ENCODE data around the gene XNDC1N. TPM values are rescaled to one million over a fixed set of nuclear protein-coding genes. Genes with fewer than 3 reads are reported as not detected.

Gene XNDC1N
- total RNA-seq, 4 donors from 2014 or later = 4.7 to 10.9 (median 6.1) TPM

DNA sequence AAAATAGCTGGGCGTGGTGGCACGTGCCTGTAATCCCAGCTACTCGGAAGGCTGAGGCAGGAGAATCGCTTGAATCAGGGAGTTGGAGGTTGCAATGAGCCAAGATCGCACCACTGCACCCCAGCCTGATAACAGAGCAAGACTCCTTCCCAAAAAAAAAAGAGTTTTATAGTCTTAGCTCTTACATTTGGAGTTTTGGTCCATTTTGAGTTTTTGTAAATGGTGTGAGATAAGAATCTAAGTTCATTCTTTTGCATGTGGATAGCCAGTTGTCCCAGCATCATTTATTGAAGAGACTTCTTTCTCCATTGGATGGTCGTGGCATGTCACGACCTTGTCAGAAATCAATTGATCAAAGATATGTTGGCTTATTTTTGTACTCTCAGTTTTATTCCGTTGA, 35.1 kb upstream of the XNDC1N start:
- DNase-seq (ENCODE audit: low spot score) = no peak
- ATAC-seq (ENCODE audit: low FRiP score) = no peak
- no peak for TF ChIP-seq CTCF (IDR thresholded peaks at IDR 0.05)

DNA sequence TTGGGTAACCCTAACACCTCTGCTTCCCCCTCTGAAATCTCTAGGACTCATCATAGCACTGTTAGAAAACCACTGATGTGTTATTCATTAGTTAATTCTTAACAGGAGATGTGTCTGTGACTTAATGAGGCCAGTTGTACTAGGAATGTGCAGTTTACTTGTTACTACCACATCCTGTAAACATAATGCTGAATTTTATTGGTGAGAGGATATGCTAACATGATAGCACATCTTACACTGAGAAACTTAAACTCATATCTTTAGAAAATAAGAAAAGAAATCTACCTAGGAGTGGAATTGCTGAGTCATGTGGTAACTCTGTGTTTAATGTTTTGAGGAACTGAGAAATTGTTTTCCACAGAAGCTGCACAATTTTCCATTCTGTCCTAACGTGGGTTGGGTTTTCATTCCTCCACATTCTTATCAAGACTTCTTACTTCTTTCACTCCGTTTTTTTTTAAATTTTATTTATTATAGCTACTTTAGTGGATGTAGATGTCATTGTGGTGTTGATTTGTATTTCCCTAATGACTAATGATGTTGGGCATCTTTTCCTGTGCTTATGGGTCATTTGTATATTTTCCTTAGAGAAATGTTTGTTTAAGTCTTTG, 34.1 kb upstream of the XNDC1N start:
- ATAC-seq (ENCODE audit: low FRiP score) = peak; percentile 19
- no peak for DNase-seq (ENCODE audit: low spot score)
- TF ChIP-seq CTCF (IDR thresholded peaks at IDR 0.05) = no peak

DNA sequence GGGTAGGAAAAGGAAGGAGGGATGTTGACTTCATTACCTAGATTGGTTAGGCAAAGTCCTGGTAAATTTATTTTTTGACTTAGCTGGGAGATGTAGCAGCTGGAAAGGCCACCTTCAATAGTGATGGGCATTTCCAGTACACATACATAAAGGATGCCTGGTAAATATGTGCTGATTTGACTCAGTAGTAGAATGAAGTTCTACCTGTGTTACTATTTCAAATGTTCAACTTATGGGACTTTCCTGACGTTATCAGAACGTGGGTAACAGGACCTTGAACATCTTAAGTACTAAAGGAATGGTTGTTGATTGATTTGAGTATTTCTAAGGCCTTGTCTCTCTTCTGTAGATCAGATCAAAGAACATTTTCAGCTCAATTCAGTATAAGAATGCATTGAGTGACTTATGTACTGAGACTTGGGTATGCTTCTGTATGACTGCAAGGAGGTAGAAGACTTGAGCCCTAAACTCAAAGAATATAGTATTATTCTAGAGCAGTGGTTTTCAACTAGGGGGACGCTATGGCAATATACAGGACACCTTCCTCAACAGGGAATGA, 27.6 kb upstream of the XNDC1N start:
- no peak for TF ChIP-seq CTCF (IDR thresholded peaks at IDR 0.05)
- ATAC-seq (ENCODE audit: low FRiP score) (no peak), DNase-seq (ENCODE audit: low spot score) (no peak)

DNA sequence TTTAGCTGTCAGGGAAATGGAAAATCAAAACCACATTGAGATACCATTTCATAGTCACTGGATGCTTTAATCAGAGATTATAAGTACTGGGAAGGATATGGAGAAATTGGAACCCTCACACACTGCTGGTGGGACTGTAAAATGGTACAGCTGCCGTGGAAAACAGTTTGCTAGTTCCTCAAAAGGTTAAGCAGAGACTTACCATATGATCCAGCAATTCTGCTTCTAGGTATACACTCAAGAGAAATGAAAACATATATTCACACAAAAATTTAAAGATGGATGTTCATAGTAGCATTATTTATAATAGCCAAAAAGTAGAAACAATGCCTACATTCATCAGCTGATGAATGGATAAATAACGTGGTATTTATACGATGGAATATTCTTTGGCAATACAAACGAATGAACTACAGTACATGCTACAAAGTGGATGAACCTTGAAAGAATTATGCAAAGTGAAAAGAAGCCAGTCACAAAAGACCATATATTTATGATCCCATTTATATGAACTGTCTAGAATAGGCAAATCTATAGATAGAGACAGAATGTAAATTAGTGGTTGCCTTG, 23.4 kb upstream of the XNDC1N start:
- no peak for DNase-seq (ENCODE audit: low spot score)
- TF ChIP-seq CTCF (IDR thresholded peaks at IDR 0.05) = no peak
- no peak for ATAC-seq (ENCODE audit: low FRiP score)

GRCh38 chr11:71949034-71949433, 20.6 kb upstream of the XNDC1N start:
- ATAC-seq (ENCODE audit: low FRiP score) (no peak), DNase-seq (ENCODE audit: low spot score) (no peak)
- TF ChIP-seq CTCF (IDR thresholded peaks at IDR 0.05) = no peak

- DNase-seq (ENCODE audit: low spot score) = no peak
- no peak for ATAC-seq (ENCODE audit: low FRiP score)
- TF ChIP-seq CTCF (IDR thresholded peaks at IDR 0.05) = no peak
These were observed 20.1 kb upstream of the XNDC1N start for GRCh38 chr11:71948314-71949027.
